ENCODE data around the gene RYR2. TPM values are rescaled to one million over a fixed set of nuclear protein-coding genes. Genes with fewer than 3 reads are reported as not detected.

The RYR2 gene
- total and polyA plus RNA-seq, 2 donors = 0.21 to 0.38 TPM

DNA sequence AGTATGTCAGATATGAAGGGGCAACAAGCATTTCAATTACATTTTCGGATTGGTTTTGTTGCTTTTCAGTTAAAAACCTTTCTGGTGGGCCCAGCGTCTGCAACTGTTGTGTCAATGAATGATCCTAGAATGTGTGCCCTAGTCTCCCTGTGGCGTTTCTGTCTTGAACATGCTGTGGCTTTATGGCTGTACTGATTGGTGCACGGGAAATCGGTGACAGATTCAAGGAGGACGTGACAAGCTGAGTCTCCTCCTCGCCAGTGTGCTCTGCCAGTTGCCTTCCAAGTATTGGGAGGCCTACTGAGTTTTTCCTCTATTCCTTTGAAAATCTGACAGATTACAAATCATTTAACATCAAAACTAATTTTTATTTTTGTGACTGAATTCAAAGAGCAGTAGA is 721.2 kb downstream of the RYR2 start:
- Histone ChIP-seq H3K4me3 (ENCODE audit: low read length in 2 of 2) (no peak overlapping the region), H3K27ac (ENCODE audit: low read depth in 1 of 2, low read length in 1 of 2) (no peak overlapping the region), H3K27me3 (ENCODE audit: control insufficient read depth in 2 of 2, insufficient read depth in 1 of 2, low read length in 1 of 2) (no peaks in the 10 kb centered on the region), H3K36me3 (ENCODE audit: control insufficient read depth in 2 of 2, insufficient read depth in 2 of 2, low read length in 1 of 2) (no peaks in the 10 kb centered on the region), H3K4me1 (ENCODE audit: control insufficient read depth in 2 of 2, insufficient read depth in 2 of 2, low read length in 2 of 2) (no peaks in the 10 kb centered on the region), H3K9me3 (ENCODE audit: control insufficient read depth in 2 of 2, insufficient read depth in 1 of 2, low read length in 1 of 2) (no peaks in the 10 kb centered on the region)
- WGBS = 91% methylated on average over 7 of the region's 7 CpGs
- DNase-seq (ENCODE audit: low read depth in 6 of 9, low spot score in 9 of 9) = no peak

DNA sequence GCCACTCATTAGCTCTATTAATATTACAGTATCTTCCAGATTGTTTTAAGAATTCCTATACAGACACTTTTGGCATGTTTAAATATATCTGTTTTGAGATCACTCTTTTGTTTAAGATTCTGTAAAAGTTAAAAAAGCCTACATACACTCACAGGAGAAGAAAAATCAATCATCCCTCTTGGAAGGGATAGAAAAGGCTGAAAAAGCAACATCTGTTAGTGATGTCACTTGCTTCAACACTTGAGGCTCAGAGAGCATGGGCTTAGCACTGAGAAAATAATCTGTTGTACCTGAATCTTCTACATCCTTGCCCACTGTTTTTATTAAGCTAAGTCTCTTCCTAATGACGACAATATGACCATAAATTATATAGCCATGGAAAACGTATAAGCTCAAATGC is 721.8 kb downstream of the RYR2 start:
- 64% methylated on average over 2 of the region's 2 CpGs for WGBS
- DNase-seq (ENCODE audit: low read depth in 6 of 9, low spot score in 9 of 9) = no peak
- H3K27ac ChIP-seq (ENCODE audit: low read depth in 1 of 2, low read length in 1 of 2) = no peak overlapping the region

DNA sequence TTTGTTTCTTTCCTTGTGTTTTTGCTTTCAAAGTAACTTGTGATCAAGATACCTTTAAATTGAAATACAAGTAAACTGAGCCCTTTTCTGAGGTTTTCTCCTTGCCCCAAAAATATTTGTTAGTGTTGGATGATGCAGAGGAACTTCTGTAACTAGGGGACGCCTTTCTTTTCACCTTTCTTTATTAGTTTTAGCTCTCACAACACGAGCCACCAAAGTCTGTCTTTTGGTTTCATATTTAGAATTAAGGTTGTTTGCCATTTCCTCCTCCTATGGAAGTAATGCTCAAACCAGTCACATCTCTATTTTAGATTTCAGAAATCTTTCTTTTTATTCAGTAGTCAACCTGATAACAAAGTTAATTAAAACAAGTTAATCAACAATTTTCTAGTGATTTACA is 727.9 kb downstream of the RYR2 start:
- Histone ChIP-seq H3K27me3 (ENCODE audit: control insufficient read depth in 2 of 2, insufficient read depth in 1 of 2, low read length in 1 of 2) (no peaks in the 10 kb centered on the region), H3K4me1 (ENCODE audit: control insufficient read depth in 2 of 2, insufficient read depth in 2 of 2, low read length in 2 of 2) (no peaks in the 10 kb centered on the region), H3K4me3 (ENCODE audit: low read length in 2 of 2) (no peak overlapping the region), H3K36me3 (ENCODE audit: control insufficient read depth in 2 of 2, insufficient read depth in 2 of 2, low read length in 1 of 2) (no peaks in the 10 kb centered on the region), H3K27ac (ENCODE audit: low read depth in 1 of 2, low read length in 1 of 2) (no peak overlapping the region), H3K9me3 (ENCODE audit: control insufficient read depth in 2 of 2, insufficient read depth in 1 of 2, low read length in 1 of 2) (no peaks in the 10 kb centered on the region)
- 79% methylated on average over 2 of the region's 2 CpGs for WGBS
- DNase-seq (ENCODE audit: low read depth in 6 of 9, low spot score in 9 of 9) = no peak

More for the DNA sequence above, 721.8 kb downstream of the RYR2 start:
- Histone ChIP-seq H3K36me3 (ENCODE audit: control insufficient read depth in 2 of 2, insufficient read depth in 2 of 2, low read length in 1 of 2) (no peaks in the 10 kb centered on the region), H3K4me3 (ENCODE audit: low read length in 2 of 2) (no peak overlapping the region), H3K9me3 (ENCODE audit: control insufficient read depth in 2 of 2, insufficient read depth in 1 of 2, low read length in 1 of 2) (no peaks in the 10 kb centered on the region), H3K4me1 (ENCODE audit: control insufficient read depth in 2 of 2, insufficient read depth in 2 of 2, low read length in 2 of 2) (no peaks in the 10 kb centered on the region), H3K27me3 (ENCODE audit: control insufficient read depth in 2 of 2, insufficient read depth in 1 of 2, low read length in 1 of 2) (no peaks in the 10 kb centered on the region)

DNA sequence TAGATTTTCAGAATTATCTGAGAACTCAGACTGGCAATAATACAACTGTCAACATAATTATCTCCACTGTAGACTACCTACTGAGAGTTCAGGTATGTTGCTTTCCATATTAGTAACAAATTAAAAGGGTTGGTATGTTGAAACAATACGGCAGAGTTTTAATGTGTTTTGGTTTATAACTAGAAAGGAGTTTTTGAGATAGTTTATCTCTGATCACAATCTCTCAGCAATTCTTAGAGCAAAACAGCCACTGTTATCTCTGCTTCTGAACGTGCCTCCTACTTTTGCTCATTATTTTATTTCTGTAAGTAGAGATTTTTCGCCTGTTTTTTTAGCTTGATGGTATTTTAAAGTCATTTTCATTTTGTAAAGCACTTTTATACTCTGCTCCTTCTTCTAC is 730.0 kb downstream of the RYR2 start:
- Histone ChIP-seq H3K4me3 (ENCODE audit: low read length in 2 of 2) (no peak overlapping the region), H3K9me3 (ENCODE audit: control insufficient read depth in 2 of 2, insufficient read depth in 1 of 2, low read length in 1 of 2) (no peaks in the 10 kb centered on the region), H3K27me3 (ENCODE audit: control insufficient read depth in 2 of 2, insufficient read depth in 1 of 2, low read length in 1 of 2) (no peaks in the 10 kb centered on the region), H3K4me1 (ENCODE audit: control insufficient read depth in 2 of 2, insufficient read depth in 2 of 2, low read length in 2 of 2) (no peaks in the 10 kb centered on the region), H3K27ac (ENCODE audit: low read depth in 1 of 2, low read length in 1 of 2) (no peak overlapping the region), H3K36me3 (ENCODE audit: control insufficient read depth in 2 of 2, insufficient read depth in 2 of 2, low read length in 1 of 2) (no peaks in the 10 kb centered on the region)
- 81% methylated on average over 3 of the region's 3 CpGs for WGBS
- no peak for DNase-seq (ENCODE audit: low read depth in 6 of 9, low spot score in 9 of 9)

DNA sequence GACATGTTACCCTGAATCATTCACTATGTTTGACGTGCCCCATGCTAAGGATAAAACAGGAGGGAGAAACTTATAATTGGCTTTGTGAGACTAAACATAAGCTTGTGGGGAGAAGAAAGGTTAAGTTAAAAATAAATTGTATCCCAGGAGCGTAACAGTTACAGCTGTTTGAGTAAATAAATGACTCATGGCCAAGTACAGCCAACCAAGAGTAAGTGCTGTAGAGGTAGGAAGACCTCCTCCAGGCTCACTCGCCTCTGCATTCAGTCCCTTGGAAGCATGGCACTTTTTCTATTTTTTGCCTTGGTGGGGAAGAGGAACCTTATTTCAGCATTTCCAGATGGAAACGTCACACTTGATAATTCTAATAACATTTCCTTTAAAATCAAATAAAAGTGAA is 732.3 kb downstream of the RYR2 start:
- Histone ChIP-seq H3K27me3 (ENCODE audit: control insufficient read depth in 2 of 2, insufficient read depth in 1 of 2, low read length in 1 of 2) (no peaks in the 10 kb centered on the region), H3K4me3 (ENCODE audit: low read length in 2 of 2) (no peak overlapping the region), H3K9me3 (ENCODE audit: control insufficient read depth in 2 of 2, insufficient read depth in 1 of 2, low read length in 1 of 2) (no peaks in the 10 kb centered on the region), H3K36me3 (ENCODE audit: control insufficient read depth in 2 of 2, insufficient read depth in 2 of 2, low read length in 1 of 2) (no peaks in the 10 kb centered on the region), H3K4me1 (ENCODE audit: control insufficient read depth in 2 of 2, insufficient read depth in 2 of 2, low read length in 2 of 2) (no peaks in the 10 kb centered on the region), H3K27ac (ENCODE audit: low read depth in 1 of 2, low read length in 1 of 2) (no peak overlapping the region)
- WGBS = 96% methylated on average over 4 of the region's 4 CpGs
- no peak for DNase-seq (ENCODE audit: low read depth in 6 of 9, low spot score in 9 of 9)

DNA sequence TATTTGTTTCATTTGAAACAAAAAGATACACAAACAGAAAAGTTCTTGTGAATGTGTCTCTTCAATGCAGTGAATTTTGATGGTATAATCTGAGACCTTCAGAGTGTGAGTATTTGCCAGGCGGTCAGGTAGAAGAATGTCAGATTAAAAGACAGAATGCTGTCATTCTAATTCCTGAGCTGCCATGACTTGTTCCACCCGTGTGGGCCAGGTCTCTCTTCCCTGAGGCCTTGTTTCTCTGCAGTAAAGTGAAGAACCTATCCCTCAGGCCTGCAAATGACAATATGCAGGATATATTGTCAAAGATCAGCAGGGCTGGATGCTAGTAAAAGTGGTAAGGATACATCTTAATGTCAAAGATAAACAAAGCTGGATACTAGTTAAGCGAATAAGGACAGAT is 737.4 kb downstream of the RYR2 start:
- Histone ChIP-seq H3K27me3 (ENCODE audit: control insufficient read depth in 2 of 2, insufficient read depth in 1 of 2, low read length in 1 of 2) (no peaks in the 10 kb centered on the region), H3K36me3 (ENCODE audit: control insufficient read depth in 2 of 2, insufficient read depth in 2 of 2, low read length in 1 of 2) (no peaks in the 10 kb centered on the region), H3K4me1 (ENCODE audit: control insufficient read depth in 2 of 2, insufficient read depth in 2 of 2, low read length in 2 of 2) (no peaks in the 10 kb centered on the region), H3K4me3 (ENCODE audit: low read length in 2 of 2) (no peak overlapping the region), H3K27ac (ENCODE audit: low read depth in 1 of 2, low read length in 1 of 2) (no peak overlapping the region), H3K9me3 (ENCODE audit: control insufficient read depth in 2 of 2, insufficient read depth in 1 of 2, low read length in 1 of 2) (no peaks in the 10 kb centered on the region)
- WGBS = 89% methylated on average over 3 of the region's 3 CpGs
- no peak for DNase-seq (ENCODE audit: low read depth in 6 of 9, low spot score in 9 of 9)

DNA sequence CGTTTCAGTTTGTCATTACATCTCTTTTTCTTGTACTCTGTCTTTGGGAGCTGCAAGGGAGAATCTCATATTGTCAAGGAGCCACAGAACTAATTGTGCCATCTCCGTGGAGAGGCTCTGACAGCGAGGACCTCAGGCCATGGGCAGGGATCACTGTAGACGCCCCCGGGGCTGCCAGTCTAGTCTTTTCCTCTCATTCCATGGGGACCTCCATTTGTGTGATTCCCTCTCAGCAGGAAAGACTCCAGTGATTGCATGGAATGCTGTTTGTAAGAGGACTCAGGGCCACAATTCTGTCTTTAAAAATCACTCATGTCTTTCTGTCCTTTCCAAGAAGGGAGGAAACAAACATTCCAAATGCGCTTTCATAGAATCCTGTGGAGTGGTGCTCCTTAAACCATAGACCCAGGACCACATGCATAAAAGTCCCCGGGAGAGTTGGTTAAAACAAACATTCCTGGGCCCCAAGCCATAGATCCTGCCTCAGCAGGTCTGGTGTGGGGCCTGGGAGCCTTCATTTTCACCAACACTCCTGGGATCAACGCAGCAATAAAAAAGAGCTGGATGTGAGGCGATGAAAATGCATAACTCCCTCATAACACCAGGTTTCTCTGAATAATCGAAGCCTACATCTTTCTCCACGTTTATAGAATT is 744.2 kb downstream of the RYR2 start:
- DNase-seq (ENCODE audit: low read depth in 6 of 9, low spot score in 9 of 9) = no peak

DNA sequence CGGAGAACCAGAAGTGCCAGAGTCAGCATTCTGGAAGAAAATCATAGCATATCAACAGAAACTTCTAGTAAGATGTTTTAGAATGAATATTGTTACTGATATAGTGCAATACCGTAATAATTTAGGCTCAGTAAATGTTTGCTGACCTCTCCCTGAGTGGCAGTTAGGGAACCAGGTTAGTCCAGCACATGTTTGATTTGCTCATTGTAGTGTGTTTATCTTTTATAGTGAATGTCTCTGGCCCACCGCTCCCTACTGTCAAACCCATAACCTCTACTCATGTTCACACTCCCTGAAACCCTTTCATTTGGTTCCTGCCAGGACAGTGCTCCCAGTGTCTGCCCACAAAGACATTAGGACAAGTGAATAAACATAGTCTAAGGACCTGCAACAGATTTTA is 746.1 kb downstream of the RYR2 start:
- no peak overlapping the region for H3K27ac ChIP-seq (ENCODE audit: low read depth in 1 of 2, low read length in 1 of 2)
- no peaks in the 10 kb centered on the region for H3K9me3 ChIP-seq (ENCODE audit: control insufficient read depth in 2 of 2, insufficient read depth in 1 of 2, low read length in 1 of 2)
- no peaks in the 10 kb centered on the region for H3K27me3 ChIP-seq (ENCODE audit: control insufficient read depth in 2 of 2, insufficient read depth in 1 of 2, low read length in 1 of 2)
- DNase-seq (ENCODE audit: low read depth in 6 of 9, low spot score in 9 of 9) = no peak
- H3K4me1 ChIP-seq (ENCODE audit: control insufficient read depth in 2 of 2, insufficient read depth in 2 of 2, low read length in 2 of 2) = no peaks in the 10 kb centered on the region
- WGBS = 63% methylated on average over 3 of the region's 3 CpGs
- H3K4me3 ChIP-seq (ENCODE audit: low read length in 2 of 2) = no peak overlapping the region
- H3K36me3 ChIP-seq (ENCODE audit: control insufficient read depth in 2 of 2, insufficient read depth in 2 of 2, low read length in 1 of 2) = no peaks in the 10 kb centered on the region

More for the DNA sequence above, 744.2 kb downstream of the RYR2 start:
- Histone ChIP-seq H3K9me3 (ENCODE audit: control insufficient read depth in 2 of 2, insufficient read depth in 1 of 2, low read length in 1 of 2) (no peaks in the 10 kb centered on the region), H3K27me3 (ENCODE audit: control insufficient read depth in 2 of 2, insufficient read depth in 1 of 2, low read length in 1 of 2) (no peaks in the 10 kb centered on the region), H3K4me3 (ENCODE audit: low read length in 2 of 2) (no peak overlapping the region), H3K27ac (ENCODE audit: low read depth in 1 of 2, low read length in 1 of 2) (no peak overlapping the region), H3K4me1 (ENCODE audit: control insufficient read depth in 2 of 2, insufficient read depth in 2 of 2, low read length in 2 of 2) (no peaks in the 10 kb centered on the region), H3K36me3 (ENCODE audit: control insufficient read depth in 2 of 2, insufficient read depth in 2 of 2, low read length in 1 of 2) (no peaks in the 10 kb centered on the region)
- 87% methylated on average over 11 of the region's 11 CpGs for WGBS

DNA sequence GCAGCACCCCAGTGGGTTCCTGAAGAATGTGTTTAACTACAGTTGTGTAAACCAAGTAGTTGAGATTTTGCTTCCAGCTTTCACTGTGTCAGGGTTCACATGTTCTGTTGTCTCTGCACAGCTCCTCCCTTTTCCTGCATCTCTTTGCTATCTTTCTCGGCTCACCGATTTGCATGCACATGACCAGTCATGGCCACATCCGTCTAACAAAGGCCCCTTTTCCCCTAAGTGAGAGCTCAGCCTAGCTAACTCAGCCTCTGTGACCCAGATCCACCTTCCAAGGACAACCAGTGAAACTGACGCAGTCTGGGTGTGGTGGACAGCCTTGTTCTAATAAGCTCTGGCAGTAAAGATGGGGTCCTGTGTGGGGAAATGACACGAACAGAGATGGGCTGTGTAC is 747.6 kb downstream of the RYR2 start:
- H3K36me3 ChIP-seq (ENCODE audit: control insufficient read depth in 2 of 2, insufficient read depth in 2 of 2, low read length in 1 of 2) = no peaks in the 10 kb centered on the region
- H3K4me3 ChIP-seq (ENCODE audit: low read length in 2 of 2) = no peak overlapping the region
- H3K9me3 ChIP-seq (ENCODE audit: control insufficient read depth in 2 of 2, insufficient read depth in 1 of 2, low read length in 1 of 2) = no peaks in the 10 kb centered on the region
- no peak overlapping the region for H3K27ac ChIP-seq (ENCODE audit: low read depth in 1 of 2, low read length in 1 of 2)
- no peaks in the 10 kb centered on the region for H3K4me1 ChIP-seq (ENCODE audit: control insufficient read depth in 2 of 2, insufficient read depth in 2 of 2, low read length in 2 of 2)
- DNase-seq (ENCODE audit: low read depth in 6 of 9, low spot score in 9 of 9) = no peak
- WGBS = 95% methylated on average over 5 of the region's 5 CpGs
- H3K27me3 ChIP-seq (ENCODE audit: control insufficient read depth in 2 of 2, insufficient read depth in 1 of 2, low read length in 1 of 2) = no peaks in the 10 kb centered on the region

DNA sequence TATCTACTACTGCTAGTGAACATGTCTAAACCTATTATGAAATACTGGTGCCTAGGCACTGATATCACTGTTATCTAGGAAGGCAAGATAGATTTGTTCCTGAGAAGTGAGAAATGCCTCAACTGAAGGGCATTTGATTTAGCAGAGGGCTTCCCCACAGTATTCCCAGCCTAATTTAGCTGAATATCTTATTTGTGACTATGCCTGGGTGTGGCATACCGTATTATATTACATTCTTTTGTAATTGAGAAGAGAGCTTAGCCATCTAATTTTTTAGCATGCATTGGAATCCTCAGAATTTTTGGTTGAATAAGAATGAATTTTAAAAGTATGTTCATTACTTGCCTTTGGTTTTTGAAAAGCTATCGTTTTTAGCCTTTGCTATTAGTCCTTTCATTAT is 749.6 kb downstream of the RYR2 start:
- Histone ChIP-seq H3K27me3 (ENCODE audit: control insufficient read depth in 2 of 2, insufficient read depth in 1 of 2, low read length in 1 of 2) (no peaks in the 10 kb centered on the region), H3K9me3 (ENCODE audit: control insufficient read depth in 2 of 2, insufficient read depth in 1 of 2, low read length in 1 of 2) (no peaks in the 10 kb centered on the region), H3K4me3 (ENCODE audit: low read length in 2 of 2) (no peak overlapping the region), H3K36me3 (ENCODE audit: control insufficient read depth in 2 of 2, insufficient read depth in 2 of 2, low read length in 1 of 2) (no peaks in the 10 kb centered on the region), H3K27ac (ENCODE audit: low read depth in 1 of 2, low read length in 1 of 2) (no peak overlapping the region), H3K4me1 (ENCODE audit: control insufficient read depth in 2 of 2, insufficient read depth in 2 of 2, low read length in 2 of 2) (no peaks in the 10 kb centered on the region)
- WGBS = 83% methylated on average over 2 of the region's 2 CpGs
- DNase-seq (ENCODE audit: low read depth in 6 of 9, low spot score in 9 of 9) = no peak
